K562 (cell line): ENCODE measurements around the gene CTDSPL. TPM values are rescaled to one million over a fixed set of nuclear protein-coding genes. Genes with fewer than 3 reads are reported as not detected.

Experiments used
- ATAC-seq: fragments of 200-7000 bp; cut with Tn5 transposase; 3 replicates; pipeline ENCODE4 v1.9.1; 2020; ENCODE audit warnings: moderate library complexity
- BruUV-seq: library from RNA; stranded (reverse); fragments of 400-500 nt; replicated peaks from 2 replicates; lab custom pipeline; 2021; lab: Mats Ljungman, UMichigan
- CTCF ChIA-PET: fragments of 300-600 bp; formaldehyde crosslinking; extraction: SDS; loops from one replicate; lab custom pipeline; 2021; ENCODE audit warnings: low intra/inter-chr PET ratio; lab: Yijun Ruan, JAX
- POLR2A ChIA-PET: fragments of 300-600, 350-650 bp; sonication (Branson Sonifier 250); formaldehyde crosslinking; extraction: SDS; loops from one replicate; lab custom pipeline; 2021; ENCODE audit warnings: antibody characterized with exemption, inconsistent platforms; lab: Yijun Ruan, JAX
- DNase-seq, 4 experiments: peaks; one replicate each; pipeline versions ENCODE4 v3.0.0 to v3.0.0-alpha.2; 2011 to 2018; ENCODE audit warnings: low spot score in 3 of 4, mixed read lengths in 3 of 4; ENCODE audit errors: extremely low read depth in 1 of 4
- FAIRE-seq: peaks from 2 replicates; lab custom pipeline; 2011; peaks lifted over from hg19 to GRCh38; lab: Jason Lieb, UNC
- H2AFZ ChIP-seq: 2 replicates; pipeline ENCODE4 v1.6.0; 2011; ENCODE audit warnings: low read depth, low read length, control low read depth, inconsistent platforms
- H3K27ac ChIP-seq: fragments of 200-600 bp; 3 replicates; pipeline ENCODE4 v1.8.0; 2011; ENCODE audit warnings: low read depth, mild to moderate bottlenecking, control low read depth, inconsistent platforms, low read length, moderate library complexity, mixed read lengths; ENCODE audit errors: extremely low read depth
- H3K27me3 ChIP-seq, 2 experiments: fragments of 300-600 bp in 1 of 2; 2 replicates in 1 of 2; 3 replicates in 1 of 2; pipeline versions ENCODE4 v1.6.0 to v1.8.0; 2011; ENCODE audit warnings: inconsistent platforms in 2 of 2, low read length in 2 of 2, mild to moderate bottlenecking in 1 of 2, mixed read lengths in 1 of 2, moderate library complexity in 1 of 2; ENCODE audit not compliant: control insufficient read depth in 2 of 2, insufficient read depth in 2 of 2
- H3K36me3 ChIP-seq: fragments of 300-600 bp; 3 replicates; pipeline ENCODE4 v1.8.0; 2011; ENCODE audit warnings: mild to moderate bottlenecking, low read length, inconsistent platforms; ENCODE audit not compliant: control insufficient read depth, insufficient read depth
- H3K4me1 ChIP-seq, 2 experiments: fragments of 200-600 bp in 1 of 2; replicated peaks in 1 of 2; 2 replicates in 1 of 2; 3 replicates in 1 of 2; pipeline versions ENCODE4 v1.5.1 to v1.8.0; 2011; ENCODE audit warnings: inconsistent platforms in 2 of 2, low read length in 2 of 2, mild to moderate bottlenecking in 1 of 2, mixed read lengths in 1 of 2, moderate library complexity in 1 of 2; ENCODE audit not compliant: control insufficient read depth in 2 of 2, insufficient read depth in 2 of 2
- H3K4me2 ChIP-seq: 2 replicates; pipeline ENCODE4 v1.6.1; 2011; ENCODE audit warnings: low read length, control low read depth, inconsistent platforms, mixed read lengths; ENCODE audit not compliant: insufficient read depth
- H3K4me3 ChIP-seq: fragments of 200-600 bp; sonication (generic), shearing (Covaris generic); 2 replicates; pipeline ENCODE4 v1.5.1; 2016; ENCODE audit warnings: control low read depth, inconsistent platforms
- H3K79me2 ChIP-seq: fragments of 200-600 bp; 3 replicates; pipeline ENCODE4 v1.8.0; 2011; ENCODE audit warnings: low read length, inconsistent platforms; ENCODE audit not compliant: control insufficient read depth, insufficient read depth
- H3K9ac ChIP-seq, 2 experiments: 2 replicates each; pipeline versions ENCODE4 v1.6.0 to v1.6.1; 2011; ENCODE audit warnings: low read depth in 2 of 2, low read length in 2 of 2, control low read depth in 1 of 2, inconsistent platforms in 1 of 2, mild to moderate bottlenecking in 1 of 2, mixed read lengths in 1 of 2; ENCODE audit not compliant: insufficient read depth in 1 of 2
- H3K9me1 ChIP-seq: one replicate; pipeline ENCODE4 v1.6.0; 2011; ENCODE audit warnings: inconsistent platforms, mild to moderate bottlenecking, low read length, moderate library complexity; ENCODE audit not compliant: control insufficient read depth, insufficient read depth
- H3K9me3 ChIP-seq: replicated peaks from 2 replicates; pipeline ENCODE4 v1.5.1; 2011; ENCODE audit warnings: low read depth, low read length, inconsistent platforms; ENCODE audit not compliant: control insufficient read depth, insufficient read depth
- H4K20me1 ChIP-seq: replicated peaks from 2 replicates; pipeline ENCODE4 v1.6.1; 2011; ENCODE audit warnings: low read length, inconsistent platforms, mixed read lengths; ENCODE audit not compliant: control insufficient read depth, insufficient read depth
- CBX5 ChIP-seq: IDR thresholded peaks from 2 replicates; pipeline ENCODE4 v1.6.1; 2014; ENCODE audit warnings: low read depth, borderline replicate concordance
- CREBBP ChIP-seq: IDR thresholded peaks from one replicate; pipeline ENCODE4 v1.6.1; 2012; ENCODE audit warnings: low read depth, mild to moderate bottlenecking, control low read depth, inconsistent platforms, low read length
- E2F8 ChIP-seq: fragments of 450-650 bp; IDR thresholded peaks from 2 replicates; pipeline ENCODE4 v1.7.1; 2018; ENCODE audit warnings: mild to moderate bottlenecking, low read depth; ENCODE audit not compliant: partially characterized antibody
- EP300 ChIP-seq: IDR thresholded peaks from 2 replicates; pipeline ENCODE4 v1.6.1; 2012; ENCODE audit warnings: low read length, improper control_type of control experiment
- HDAC1 ChIP-seq, 2 experiments: fragments of 450-650 bp; IDR thresholded peaks; 2 replicates each; pipeline ENCODE4 v1.6.1; 2016 to 2017; ENCODE audit warnings: inconsistent platforms in 1 of 2, mild to moderate bottlenecking in 1 of 2, moderate library complexity in 1 of 2
- ILF3 ChIP-seq: fragments of 450-650 bp; IDR thresholded peaks from 2 replicates; pipeline ENCODE4 v1.6.1; 2018; ENCODE audit warnings: antibody characterized with exemption, mild to moderate bottlenecking, moderate library complexity, borderline replicate concordance
- MLLT1 ChIP-seq, 2 experiments: fragments of 450-650 bp; IDR thresholded peaks; 2 replicates each; pipeline ENCODE4 v1.6.1; 2016
- NCOA6 ChIP-seq: fragments of 450-650 bp; IDR thresholded peaks from 2 replicates; pipeline ENCODE4 v1.6.1; 2017; ENCODE audit warnings: mild to moderate bottlenecking
- NELFE ChIP-seq: IDR thresholded peaks from 2 replicates; pipeline ENCODE4 v1.6.1; 2011; ENCODE audit warnings: mild to moderate bottlenecking; ENCODE audit not compliant: insufficient read depth, insufficient read length
- NFATC3 ChIP-seq: fragments of 450-650 bp; IDR thresholded peaks from 2 replicates; pipeline ENCODE4 v1.6.1; 2017; ENCODE audit warnings: mild to moderate bottlenecking
- ZSCAN32 ChIP-seq: fragments of 450-650 bp; formaldehyde crosslinking; IDR thresholded peaks from 2 replicates; pipeline ENCODE4 v1.4.0; 2020; ENCODE audit warnings: mild to moderate bottlenecking, moderate library complexity
- WGBS: fragments of 100-300 bp; shearing (Covaris generic); methylation state at CpG from one replicate; pipeline ENCODE4 v1.1.6; 2016; ENCODE audit warnings: low coverage, mixed read lengths; ENCODE audit not compliant: insufficient coverage; ENCODE audit errors: missing lambda C conversion rate; 5-methylcytosine and 5-hydroxymethylcytosine counted together
- in situ Hi-C: fragments of 300-500 bp; cut with MboI; formaldehyde crosslinking; loops from 4 replicates; pipeline ENCODE4 v1.15.0; 2018; ENCODE audit warnings: inconsistent platforms, mixed read lengths
- intact Hi-C: fragments of 100-400 bp; cut with micrococcal nuclease; formaldehyde crosslinking; loops from 2 replicates; pipeline ENCODE4 v1.14.2; 2022
- polyA plus RNA-seq, 8 experiments: library from polyadenylated mRNA; depleted of rRNA in 4 of 8; stranded (reverse) in 5 of 8; unstranded in 3 of 8; fragments of >200 nt; fragmentation: Nextera tagmentation in 2 of 8; fragmentation: Illumina TruSeq in 1 of 8; extraction: Ambion mirVana in 2 of 8; extraction: Trizol in 1 of 8; gene quantifications; 2 replicates each; pipeline versions ENCODE4 v1.2.1 to v1.2.3, GENCODE V29; 2011 to 2014; ENCODE audit warnings: inconsistent platforms in 1 of 8, missing spikeins in 1 of 8
- total RNA-seq, 7 experiments: library from RNA; depleted of rRNA in 6 of 7; stranded (reverse); fragments of >200 nt in 6 of 7; fragmentation: Illumina TruSeq in 2 of 7; extraction: Trizol in 2 of 7; gene quantifications; 2 replicates each; pipeline versions ENCODE4 v1.2.1 to v1.2.3, GENCODE V29; 2011 to 2021; ENCODE audit warnings: low replicate concordance in 1 of 7
- TF ChIP-seq, protein P1 (sequence below): fragments of 150-350 bp; conservative IDR thresholded peaks from 2 replicates; pipeline ENCODE4 v1.6.1; 2014; ENCODE audit warnings: low read length

CTDSPL gene
- total and polyA plus RNA-seq, 9 of the 15 experiments (the other 6 are each of a cell fraction or from before 2014, with no cell fraction given) = 5.1 to 19.3 (median 11.3) TPM

GRCh38 chr3:37910671-37911400, 49.2 kb downstream of the CTDSPL start:
- Histone ChIP-seq H3K79me2 (no peaks in the 10 kb centered on the region), H2AFZ (no peak overlapping the region), H3K9me3 (no peaks in the 10 kb centered on the region), H3K27ac (no peak overlapping the region), H3K4me3 (no peak overlapping the region), H3K27me3 (peaks cover 0 to 18% of the 10 kb centered on the region in 2 experiments; a peak in 3 of 5 replicates), H3K36me3 (no peaks in the 10 kb centered on the region), H3K9me1 (no peaks in the 10 kb centered on the region), H4K20me1 (no peaks in the 10 kb centered on the region), H3K9ac (no peak overlapping the region), H3K4me1 (no peaks in the 10 kb centered on the region), H3K4me2 (no peak overlapping the region)
- DNase-seq = no peak
- intact Hi-C loops = no loop called here
- TF ChIP-seq, protein P1, sequence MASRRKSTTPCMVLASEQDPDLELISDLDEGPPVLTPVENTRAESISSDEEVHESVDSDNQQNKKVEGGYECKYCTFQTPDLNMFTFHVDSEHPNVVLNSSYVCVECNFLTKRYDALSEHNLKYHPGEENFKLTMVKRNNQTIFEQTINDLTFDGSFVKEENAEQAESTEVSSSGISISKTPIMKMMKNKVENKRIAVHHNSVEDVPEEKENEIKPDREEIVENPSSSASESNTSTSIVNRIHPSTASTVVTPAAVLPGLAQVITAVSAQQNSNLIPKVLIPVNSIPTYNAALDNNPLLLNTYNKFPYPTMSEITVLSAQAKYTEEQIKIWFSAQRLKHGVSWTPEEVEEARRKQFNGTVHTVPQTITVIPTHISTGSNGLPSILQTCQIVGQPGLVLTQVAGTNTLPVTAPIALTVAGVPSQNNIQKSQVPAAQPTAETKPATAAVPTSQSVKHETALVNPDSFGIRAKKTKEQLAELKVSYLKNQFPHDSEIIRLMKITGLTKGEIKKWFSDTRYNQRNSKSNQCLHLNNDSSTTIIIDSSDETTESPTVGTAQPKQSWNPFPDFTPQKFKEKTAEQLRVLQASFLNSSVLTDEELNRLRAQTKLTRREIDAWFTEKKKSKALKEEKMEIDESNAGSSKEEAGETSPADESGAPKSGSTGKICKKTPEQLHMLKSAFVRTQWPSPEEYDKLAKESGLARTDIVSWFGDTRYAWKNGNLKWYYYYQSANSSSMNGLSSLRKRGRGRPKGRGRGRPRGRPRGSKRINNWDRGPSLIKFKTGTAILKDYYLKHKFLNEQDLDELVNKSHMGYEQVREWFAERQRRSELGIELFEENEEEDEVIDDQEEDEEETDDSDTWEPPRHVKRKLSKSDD = no peak
- TF ChIP-seq MLLT1 (IDR thresholded peaks at IDR 0.05) (no peak), CREBBP (no peak), EP300 (no peak), ILF3 (no peak), NFATC3 (no peak), NCOA6 (no peak), HDAC1 (IDR thresholded peaks at IDR 0.05) (no peak), ZSCAN32 (CRISPR knock-in tag) (no peak), NELFE (no peak), CBX5 (no peak), E2F8 (no peak)
- no peak for FAIRE-seq
- WGBS = 14% methylated on average over 4 of the region's 4 CpGs
- ChIA-PET POLR2A (interaction anchor here (0.7 to 1.2 kb wide), 5 partner anchors 9 to 45 kb away, joined by 3 to 6 read pairs (median 3); no protein-coding TSS in a partner anchor), CTCF (no interaction called here)
- no TSS peak for BruUV-seq
- no peak for ATAC-seq
- in situ Hi-C loops = no loop called here
